ENCODE results near the gene EPB41L4B.
"Not testable (repeated sequence)": the region's sequence is repeated elsewhere in the genome, so short reads cannot be mapped to it uniquely, and the experiment has no call there.

Gene EPB41L4B

DNA sequence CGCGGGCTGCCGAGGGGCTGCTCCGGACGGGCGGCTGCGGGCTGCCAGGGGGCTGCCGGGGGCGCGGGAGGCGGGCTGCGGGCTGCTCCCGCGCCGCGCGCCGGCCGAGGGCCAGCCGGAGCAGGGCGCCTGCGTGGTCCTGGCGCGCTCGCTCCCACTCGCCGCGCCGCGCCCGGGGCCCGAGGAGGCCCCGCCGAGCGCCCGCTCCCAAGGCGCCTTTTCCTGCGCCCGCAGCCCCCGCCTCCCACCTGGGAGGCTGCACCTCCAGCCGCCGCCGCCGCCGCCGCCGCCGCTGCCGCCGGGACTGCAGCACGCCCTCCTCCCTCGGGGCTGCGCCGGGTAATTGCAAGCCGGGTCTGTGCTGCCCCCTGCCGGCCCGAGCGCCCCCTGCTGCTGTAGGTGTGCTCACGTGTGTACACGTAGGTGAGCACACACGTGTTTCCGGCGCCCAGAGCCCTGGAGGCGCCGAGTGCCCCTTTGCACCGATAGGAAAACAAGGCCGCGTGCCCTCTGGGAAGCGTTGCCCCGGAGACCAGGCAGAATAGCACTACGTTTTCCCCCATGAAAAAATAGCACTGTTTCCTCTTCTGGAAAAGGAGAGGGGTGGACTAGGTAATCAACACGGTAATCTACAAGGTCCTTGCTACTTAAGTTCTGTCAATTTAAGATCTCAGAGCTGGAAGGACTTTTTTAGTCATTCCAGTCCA lies at the start of gene EPB41L4B:
Gene EPB41L4B, minus strand, starts transcription at position 318 of the 707 bp plus-strand sequence. CDS start 613 bp downstream, outside the sequence.
- peak; percentile 82 for DNase-seq (ENCODE audit: low read depth)

- no peak for DNase-seq (ENCODE audit: low read depth)
Observed at GRCh38 chr9:109369285-109369684, 48.4 kb upstream of the EPB41L4B start.

DNA sequence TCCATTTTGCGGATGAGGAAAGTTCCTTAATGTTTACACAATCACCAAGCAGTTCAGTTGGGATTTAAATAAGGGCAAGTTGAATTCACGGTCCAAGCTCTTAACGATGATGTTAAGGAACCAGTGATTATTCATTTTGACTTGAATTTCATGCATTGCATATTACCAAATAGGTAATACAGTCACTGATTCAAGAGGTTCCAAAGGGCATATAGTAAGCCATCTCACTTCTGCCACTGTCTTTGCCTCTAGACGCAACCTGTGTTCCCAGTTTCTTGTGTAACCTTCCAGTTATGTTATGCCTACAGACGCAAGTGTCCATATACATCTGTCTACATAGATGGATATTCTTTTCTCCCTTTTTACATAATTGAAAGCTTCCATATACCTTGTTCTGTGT lies 39.9 kb upstream of the EPB41L4B start:
- no peak for DNase-seq (ENCODE audit: low read depth)

GRCh38 chr9:109358968-109359603 lies 38.2 kb upstream of the EPB41L4B start:
- not testable (repeated sequence) for DNase-seq (ENCODE audit: low read depth)

GRCh38 chr9:109355564-109356297 lies 34.9 kb upstream of the EPB41L4B start:
- DNase-seq (ENCODE audit: low read depth), result no peak

- DNase-seq (ENCODE audit: low read depth), result no peak
Observed at GRCh38 chr9:109354190-109354589, 33.3 kb upstream of the EPB41L4B start.

DNA sequence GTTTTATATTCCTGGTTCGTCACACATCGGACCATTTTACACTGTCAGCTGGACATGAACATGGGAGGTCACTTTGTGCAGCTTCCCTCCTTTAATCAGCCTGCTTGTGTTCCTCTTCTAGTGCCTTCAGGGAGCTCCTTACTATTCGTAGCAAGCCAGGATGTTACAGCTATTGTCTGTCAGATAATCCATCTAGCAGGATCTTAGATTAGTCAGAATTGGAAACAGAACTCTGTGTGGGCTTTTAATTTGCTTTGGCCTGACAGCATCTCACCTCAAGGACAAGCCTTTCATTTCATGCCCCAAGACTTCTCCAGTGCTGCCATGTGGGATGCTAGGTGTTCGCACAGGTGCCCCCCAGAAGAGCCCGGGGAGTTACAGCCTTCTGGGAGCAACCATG lies 30.2 kb upstream of the EPB41L4B start:
- no peak for DNase-seq (ENCODE audit: low read depth)

- DNase-seq (ENCODE audit: low read depth), result no peak
Observed at GRCh38 chr9:109349421-109349846, 28.6 kb upstream of the EPB41L4B start.

GRCh38 chr9:109346904-109347303 lies 26.0 kb upstream of the EPB41L4B start:
- no peak for DNase-seq (ENCODE audit: low read depth)

- no peak for DNase-seq (ENCODE audit: low read depth)
Observed at GRCh38 chr9:109344866-109345265, 24.0 kb upstream of the EPB41L4B start.

DNA sequence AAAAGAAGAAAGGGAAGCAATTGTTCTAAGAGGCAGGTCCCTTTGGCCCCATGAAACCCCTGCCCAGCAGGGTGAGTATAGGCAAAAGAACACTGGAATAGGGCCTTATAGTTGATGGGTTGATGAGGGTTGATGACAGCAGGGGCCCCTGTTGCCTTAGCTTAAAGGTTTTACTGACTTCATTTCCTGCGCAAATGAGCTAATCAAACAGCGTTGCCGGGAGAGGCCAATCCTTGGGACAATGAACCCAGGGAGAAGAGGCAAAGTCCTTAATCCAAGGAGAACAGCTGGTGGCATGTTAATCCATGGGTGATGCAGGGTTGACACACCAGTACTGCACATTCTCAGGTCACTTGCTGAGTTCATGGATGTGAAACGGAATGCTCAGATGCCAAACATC lies 22.0 kb upstream of the EPB41L4B start:
- no peak for DNase-seq (ENCODE audit: low read depth)

DNA sequence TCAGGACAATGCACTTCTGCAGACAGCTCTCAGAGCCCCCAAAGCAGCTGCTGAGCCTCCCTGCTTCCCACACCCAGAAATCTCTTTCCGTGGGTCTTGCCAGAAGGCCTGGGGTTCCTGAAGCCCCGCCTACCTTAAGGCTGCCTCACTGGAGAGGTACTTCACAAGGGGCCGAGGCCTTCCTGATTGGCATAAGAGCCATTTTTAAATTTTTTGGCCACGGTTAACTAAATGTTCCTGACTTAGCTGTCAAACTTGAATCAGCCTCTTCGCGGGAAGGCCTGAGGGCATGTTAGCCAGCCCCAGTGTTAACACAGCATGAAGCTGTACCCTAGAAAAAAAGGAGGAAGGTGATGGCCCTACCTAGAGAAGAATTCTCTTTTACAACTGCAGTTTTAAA lies 20.7 kb upstream of the EPB41L4B start:
- no peak for DNase-seq (ENCODE audit: low read depth)

- not testable (repeated sequence) for DNase-seq (ENCODE audit: low read depth)
Observed at GRCh38 chr9:109340979-109341378, 20.1 kb upstream of the EPB41L4B start.

- DNase-seq (ENCODE audit: low read depth), result no peak
Observed at GRCh38 chr9:109336409-109336808, 15.6 kb upstream of the EPB41L4B start.

- no peak for DNase-seq (ENCODE audit: low read depth)
Observed at GRCh38 chr9:109335929-109336328, 15.1 kb upstream of the EPB41L4B start.

DNA sequence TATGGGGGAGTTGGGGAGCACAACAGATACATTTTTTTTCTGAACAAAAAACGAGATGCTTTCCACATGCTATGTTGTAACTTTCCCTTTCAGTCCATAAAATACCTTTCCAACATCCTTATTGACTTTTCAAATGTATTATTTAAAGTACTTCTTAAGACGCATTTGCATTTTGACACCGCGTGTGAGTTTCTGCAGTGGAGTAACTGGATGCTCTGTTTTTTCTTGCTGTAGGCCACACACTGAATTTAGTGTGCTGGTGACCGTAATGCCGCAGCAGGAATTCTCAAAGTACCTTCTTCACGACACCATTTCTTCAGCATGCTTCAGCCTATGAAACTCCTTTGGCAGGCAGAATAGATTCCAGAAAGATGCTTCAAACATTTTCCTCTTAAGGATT lies 14.3 kb upstream of the EPB41L4B start:
- DNase-seq (ENCODE audit: low read depth), result no peak

GRCh38 chr9:109331353-109331752 lies 10.5 kb upstream of the EPB41L4B start:
- no peak for DNase-seq (ENCODE audit: low read depth)

DNA sequence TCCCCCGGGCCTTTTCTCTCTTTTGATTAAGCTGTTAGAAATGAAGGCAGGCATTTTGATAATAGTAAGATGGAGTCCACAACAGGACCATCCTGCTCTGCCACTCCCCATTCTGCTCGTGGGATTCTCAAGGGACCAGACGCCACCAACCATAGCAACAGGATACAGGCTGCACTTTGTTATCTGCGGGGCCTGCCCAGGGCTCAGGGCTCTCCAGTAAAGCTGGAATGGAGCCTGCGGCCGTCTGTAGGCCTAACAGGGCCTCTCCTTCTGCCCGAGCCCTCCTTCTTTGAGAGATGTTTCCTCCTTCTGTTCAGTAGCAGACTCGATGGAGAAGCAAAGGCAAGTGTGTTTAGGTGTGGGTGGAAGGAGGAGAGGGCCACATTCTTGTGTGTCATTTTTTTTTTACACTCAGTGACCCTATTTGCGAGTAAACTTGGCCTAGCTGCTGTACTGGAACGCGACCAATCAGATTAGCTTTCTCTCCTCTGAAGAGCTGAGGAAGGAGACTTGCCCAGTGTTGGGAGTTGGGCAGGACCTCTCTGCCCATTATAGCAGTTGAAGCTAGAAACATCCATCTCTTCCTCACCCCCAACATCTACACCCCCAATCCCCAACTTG lies 8.9 kb upstream of the EPB41L4B start:
- DNase-seq (ENCODE audit: low read depth), result no peak

DNA sequence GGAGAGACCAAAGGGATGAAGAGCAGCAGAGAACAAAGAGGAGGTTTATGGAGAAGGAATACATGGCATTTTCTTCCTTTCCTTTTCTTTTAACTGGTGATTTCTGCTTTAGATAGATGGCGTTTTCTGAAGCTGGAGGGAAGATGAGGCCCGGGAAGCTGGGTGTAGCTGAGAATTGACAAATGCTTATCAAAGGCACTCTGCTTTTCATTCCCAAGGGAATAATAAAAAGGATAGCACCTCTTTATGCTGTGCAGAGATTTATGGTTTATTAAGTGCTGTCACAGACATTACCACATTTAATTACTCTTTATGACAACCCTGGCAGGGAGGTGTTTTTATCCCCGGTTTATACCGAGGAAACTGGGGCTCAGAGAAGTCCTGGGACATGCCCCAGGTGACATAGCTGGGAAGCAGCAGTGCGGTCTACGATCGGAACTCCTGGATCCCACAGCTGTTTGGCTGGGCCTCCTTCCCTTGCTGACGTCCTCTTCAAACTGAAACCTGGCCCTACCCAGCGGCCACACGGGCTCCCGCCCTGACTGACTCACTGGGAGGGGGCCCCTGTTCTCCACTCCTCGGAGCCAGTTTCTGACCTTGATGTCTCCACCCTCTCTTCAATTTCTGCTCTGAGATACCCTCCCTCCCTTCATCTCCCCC lies 8.2 kb upstream of the EPB41L4B start:
- no peak for DNase-seq (ENCODE audit: low read depth)

- no peak for DNase-seq (ENCODE audit: low read depth)
Observed at GRCh38 chr9:109325089-109325488, 4.2 kb upstream of the EPB41L4B start.

GRCh38 chr9:109323771-109324170 lies 2.9 kb upstream of the EPB41L4B start:
- no peak for DNase-seq (ENCODE audit: low read depth)

- no peak for DNase-seq (ENCODE audit: low read depth)
Observed at GRCh38 chr9:109321727-109322126, 868 bp upstream of the EPB41L4B start.

Data from stimulated activated CD8-positive, alpha-beta memory T cell treated with anti-CD3 and anti-CD28 coated beads, Interleukin-4, amount 100 ng/mL, for 24 hours (primary cell).